ENCODE data around the gene NTRK3. TPM values are rescaled to one million over a fixed set of nuclear protein-coding genes. Genes with fewer than 3 reads are reported as not detected.

NTRK3 gene
- total and polyA plus RNA-seq, 2 donors (not counting 3 experiments of a cell fraction or from before 2014, with no cell fraction given): not detected

GRCh38 chr15:88247914-88248313 lies 8.6 kb downstream of the NTRK3 start:
- intact Hi-C loops (cut with micrococcal nuclease): loop anchor here (5.0 to 10.0 kb wide), 2 partner anchors 633 to 1331 kb away; no protein-coding TSS in a partner anchor
- DNase-seq (ENCODE audit: low read depth, low spot score) (no peak), FAIRE-seq (no peak)
- Histone ChIP-seq H3K4me3 (replicated peaks in 1 of 3; ENCODE audit: insufficient read depth in 1 of 3, low read depth in 1 of 3, low read length in 3 of 3) (no peak overlapping the region), H4K20me1 (replicated peaks; ENCODE audit: control insufficient read depth, extremely low read depth, insufficient read depth, low read length) (no peaks in the 10 kb centered on the region), H3K9me1 (replicated peaks; ENCODE audit: control insufficient read depth, extremely low read depth, insufficient read depth, low read length) (no peaks in the 10 kb centered on the region), H2AFZ (ENCODE audit: low read depth, low read length) (no peak overlapping the region), H3K4me1 (ENCODE audit: control insufficient read depth, extremely low read depth, insufficient read depth, low read length) (no peaks in the 10 kb centered on the region), H3K27ac (ENCODE audit: insufficient read depth, low read depth, low read length) (no peak overlapping the region), H3K9ac (replicated peaks; ENCODE audit: extremely low read depth, insufficient read depth, low read length) (no peak overlapping the region), H3K4me2 (ENCODE audit: insufficient read depth, low read length) (no peak overlapping the region), H3K9me3 (replicated peaks; ENCODE audit: control insufficient read depth, insufficient read depth, low read length) (no peaks in the 10 kb centered on the region), H3K79me2 (ENCODE audit: control insufficient read depth, insufficient read depth, low read length) (no peaks in the 10 kb centered on the region), H3K27me3 (ENCODE audit: control insufficient read depth in 2 of 2, insufficient read depth in 2 of 2, low read length in 2 of 2) (no peaks in the 10 kb centered on the region), H3K36me3 (ENCODE audit: control insufficient read depth in 2 of 2, extremely low read depth in 1 of 2, insufficient read depth in 2 of 2, low read length in 2 of 2) (no peaks in the 10 kb centered on the region)
- no TSS peak for BruUV-seq (replicated peaks)
- CTCF ChIA-PET: interaction anchor here (1.1 to 6.0 kb wide), 5 partner anchors 12 to 1623 kb away, joined by 3 to 40 read pairs (median 3); partner anchors contain the start of gene MRPL46
- dilution Hi-C loops (cut with MboI; ENCODE audit: extremely low pct_ligation_motif_present, low sequenced_read_pairs): no loop called here
- TF ChIP-seq, protein P1, sequence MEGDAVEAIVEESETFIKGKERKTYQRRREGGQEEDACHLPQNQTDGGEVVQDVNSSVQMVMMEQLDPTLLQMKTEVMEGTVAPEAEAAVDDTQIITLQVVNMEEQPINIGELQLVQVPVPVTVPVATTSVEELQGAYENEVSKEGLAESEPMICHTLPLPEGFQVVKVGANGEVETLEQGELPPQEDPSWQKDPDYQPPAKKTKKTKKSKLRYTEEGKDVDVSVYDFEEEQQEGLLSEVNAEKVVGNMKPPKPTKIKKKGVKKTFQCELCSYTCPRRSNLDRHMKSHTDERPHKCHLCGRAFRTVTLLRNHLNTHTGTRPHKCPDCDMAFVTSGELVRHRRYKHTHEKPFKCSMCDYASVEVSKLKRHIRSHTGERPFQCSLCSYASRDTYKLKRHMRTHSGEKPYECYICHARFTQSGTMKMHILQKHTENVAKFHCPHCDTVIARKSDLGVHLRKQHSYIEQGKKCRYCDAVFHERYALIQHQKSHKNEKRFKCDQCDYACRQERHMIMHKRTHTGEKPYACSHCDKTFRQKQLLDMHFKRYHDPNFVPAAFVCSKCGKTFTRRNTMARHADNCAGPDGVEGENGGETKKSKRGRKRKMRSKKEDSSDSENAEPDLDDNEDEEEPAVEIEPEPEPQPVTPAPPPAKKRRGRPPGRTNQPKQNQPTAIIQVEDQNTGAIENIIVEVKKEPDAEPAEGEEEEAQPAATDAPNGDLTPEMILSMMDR (IDR thresholded peaks at IDR 0.05; ENCODE audit: extremely low read depth in 1 of 2, insufficient read depth in 1 of 2, low read depth in 1 of 2, low read length in 2 of 2): no peak
- TF ChIP-seq FOS (IDR thresholded peaks at IDR 0.05; ENCODE audit: borderline replicate concordance, insufficient read depth, low read length) (no peak), GATA2 (IDR thresholded peaks at IDR 0.05; ENCODE audit: insufficient read depth, insufficient read length, low read depth, low read length) (no peak), POLR2AphosphoS5 (IDR thresholded peaks at IDR 0.05; ENCODE audit: insufficient read depth, low read depth, low read length) (no peak), JUN (IDR thresholded peaks at IDR 0.05; ENCODE audit: borderline replicate concordance, insufficient read depth, insufficient read length, low read depth) (no peak), POLR2A (IDR thresholded peaks at IDR 0.05; ENCODE audit: low read depth, low read length) (no peak), MYC (IDR thresholded peaks at IDR 0.05; ENCODE audit: low read depth, low read length) (no peak), EZH2 (IDR thresholded peaks at IDR 0.05; ENCODE audit: borderline replicate concordance, low read depth, low read length, severe bottlenecking) (no peak)
- TF ChIP-seq, protein P2, sequence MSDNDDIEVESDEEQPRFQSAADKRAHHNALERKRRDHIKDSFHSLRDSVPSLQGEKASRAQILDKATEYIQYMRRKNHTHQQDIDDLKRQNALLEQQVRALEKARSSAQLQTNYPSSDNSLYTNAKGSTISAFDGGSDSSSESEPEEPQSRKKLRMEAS (IDR thresholded peaks at IDR 0.05; ENCODE audit: insufficient read depth, insufficient read length): no peak
- POLR2A ChIA-PET: no interaction called here

Measured in endothelial cell of umbilical vein (primary cell).